ENCODE measurements around the gene PTDSS2. TPM values are rescaled to one million over a fixed set of nuclear protein-coding genes. Genes with fewer than 3 reads are reported as not detected.

The PTDSS2 gene
- total RNA-seq, 1 donor from 2014 or later: 26.3 TPM

DNA sequence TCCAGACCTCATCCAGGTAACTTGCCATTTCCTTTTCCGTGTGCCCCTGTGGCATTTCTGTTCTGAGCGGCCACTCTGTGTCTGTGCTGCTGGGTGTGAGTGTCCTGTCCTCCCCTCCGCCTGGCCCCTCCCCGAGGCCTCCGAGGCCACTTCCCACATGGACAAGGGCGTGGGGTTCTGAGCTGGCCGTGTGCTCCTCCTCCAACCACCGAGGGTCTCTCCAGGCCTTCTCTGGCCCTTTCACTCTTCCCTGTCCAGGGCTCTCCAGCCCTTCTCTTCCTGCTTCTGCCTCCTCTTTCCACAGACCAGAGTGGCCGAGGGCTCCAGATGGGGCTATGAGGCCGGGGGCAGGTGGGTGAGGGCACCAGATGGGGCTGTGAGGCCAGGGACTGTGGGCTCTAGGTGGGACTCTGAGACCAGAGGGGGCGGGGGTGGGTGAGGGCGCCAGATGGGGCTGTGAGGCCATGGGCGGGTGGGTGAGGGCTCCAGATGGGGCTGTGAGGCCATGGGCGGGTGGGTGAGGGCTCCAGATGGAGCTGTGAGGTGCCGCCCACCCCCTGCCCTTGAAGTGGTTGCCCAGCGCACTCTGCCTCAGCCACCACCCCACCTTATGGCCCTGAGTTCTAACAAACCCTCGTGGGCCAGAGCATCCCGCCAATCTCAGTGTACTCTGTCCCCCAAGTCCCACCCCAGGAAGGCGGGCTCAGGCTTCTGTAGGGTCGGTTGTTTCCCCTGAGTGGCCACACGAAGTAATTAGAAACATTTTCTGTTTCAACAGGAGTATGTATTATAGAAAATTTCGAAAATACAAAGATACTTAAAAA is 24.1 kb downstream of the PTDSS2 start:
- no peak overlapping the region for H3K4me3 ChIP-seq (ENCODE audit: low read depth, low read length)
- TF ChIP-seq CTCF (IDR thresholded peaks at IDR 0.05; ENCODE audit: insufficient read depth, low read length, severe bottlenecking): no peak
- no peaks in the 10 kb centered on the region for H3K36me3 ChIP-seq (ENCODE audit: control insufficient read depth, insufficient read depth, low read length)
- H3K27me3 ChIP-seq (ENCODE audit: control insufficient read depth, insufficient read depth, low read length): no peaks in the 10 kb centered on the region
- FAIRE-seq (no peak), DNase-seq (ENCODE audit: low read depth) (no peak)

GRCh38 chr11:474914-475506 is 24.9 kb downstream of the PTDSS2 start:
- FAIRE-seq: peak; percentile 99
- no peak for DNase-seq (ENCODE audit: low read depth)
- no peaks in the 10 kb centered on the region for H3K36me3 ChIP-seq (ENCODE audit: control insufficient read depth, insufficient read depth, low read length)

DNA sequence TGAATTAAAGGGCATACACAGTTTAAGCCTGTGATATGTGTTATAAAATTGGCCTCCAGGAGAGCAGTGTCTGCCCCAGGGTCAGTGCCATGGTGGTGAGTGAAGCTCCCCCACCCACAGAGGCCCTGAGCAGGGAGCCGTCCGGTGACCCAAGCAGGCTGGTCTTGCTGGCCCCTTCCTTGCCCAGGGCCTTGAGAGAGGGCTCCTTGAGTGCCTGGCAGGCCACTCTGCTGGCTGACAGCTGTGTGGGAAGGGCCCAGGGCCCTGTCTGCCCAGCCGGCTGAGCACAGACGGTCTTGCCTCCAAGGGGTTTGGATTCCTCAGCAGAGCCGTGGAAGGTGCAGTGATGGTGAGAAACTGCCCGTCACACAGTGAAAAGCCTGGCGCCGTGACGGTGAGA is 25.9 kb downstream of the PTDSS2 start:
- FAIRE-seq: no peak
- TF ChIP-seq CTCF (IDR thresholded peaks at IDR 0.05; ENCODE audit: insufficient read depth, low read length, severe bottlenecking): no peak
- DNase-seq (ENCODE audit: low read depth): no peak
- no peaks in the 10 kb centered on the region for H3K27me3 ChIP-seq (ENCODE audit: control insufficient read depth, insufficient read depth, low read length)
- no peaks in the 10 kb centered on the region for H3K36me3 ChIP-seq (ENCODE audit: control insufficient read depth, insufficient read depth, low read length)
- H3K4me3 ChIP-seq (ENCODE audit: low read depth, low read length): no peak overlapping the region

More at GRCh38 chr11:474914-475506, 24.9 kb downstream of the PTDSS2 start:
- H3K27me3 ChIP-seq (ENCODE audit: control insufficient read depth, insufficient read depth, low read length): no peaks in the 10 kb centered on the region
- TF ChIP-seq CTCF (IDR thresholded peaks at IDR 0.05; ENCODE audit: insufficient read depth, low read length, severe bottlenecking): no peak
- H3K4me3 ChIP-seq (ENCODE audit: low read depth, low read length): no peak overlapping the region

- Histone ChIP-seq H3K36me3 (ENCODE audit: control insufficient read depth, insufficient read depth, low read length) (no peaks in the 10 kb centered on the region), H3K27me3 (ENCODE audit: control insufficient read depth, insufficient read depth, low read length) (no peaks in the 10 kb centered on the region), H3K4me3 (ENCODE audit: low read depth, low read length) (no peak overlapping the region)
- TF ChIP-seq CTCF (IDR thresholded peaks at IDR 0.05; ENCODE audit: insufficient read depth, low read length, severe bottlenecking): no peak
- FAIRE-seq (no peak), DNase-seq (ENCODE audit: low read depth) (no peak)
Observed at GRCh38 chr11:476416-476815, 26.3 kb downstream of the PTDSS2 start.

- Histone ChIP-seq H3K27me3 (ENCODE audit: control insufficient read depth, insufficient read depth, low read length) (no peaks in the 10 kb centered on the region), H3K4me3 (ENCODE audit: low read depth, low read length) (no peak overlapping the region), H3K36me3 (ENCODE audit: control insufficient read depth, insufficient read depth, low read length) (no peaks in the 10 kb centered on the region)
- no peak for FAIRE-seq
- no peak for DNase-seq (ENCODE audit: low read depth)
- TF ChIP-seq CTCF (IDR thresholded peaks at IDR 0.05; ENCODE audit: insufficient read depth, low read length, severe bottlenecking): no peak
Observed at GRCh38 chr11:477052-477715, 27.1 kb downstream of the PTDSS2 start.

Measured in bronchial epithelial cell (primary cell).